H1 (cell line): Measurements from ENCODE around the gene MMAB.

Experiments
- CBX8 ChIP-seq: fragments of 300-800, 300-1000 bp; sonication (generic); IDR thresholded peaks from 2 replicates; pipeline ENCODE4 v1.7.1; 2016; ENCODE audit warnings: low read depth, low read length, borderline replicate concordance
- CREB1 ChIP-seq: IDR thresholded peaks from 2 replicates; pipeline ENCODE4 v1.6.1; 2012; ENCODE audit warnings: inconsistent platforms
- EP300 ChIP-seq, 2 experiments: IDR thresholded peaks; 1 replicate in 1 of 2; 2 replicates in 1 of 2; pipeline ENCODE4 v1.6.1; 2011 to 2012; ENCODE audit warnings: low read depth in 2 of 2, low read length in 2 of 2, mild to moderate bottlenecking in 2 of 2, borderline replicate concordance in 1 of 2, inconsistent platforms in 1 of 2, moderate library complexity in 1 of 2
- EZH2 ChIP-seq: fragments of 200-600 bp; sonication (generic); IDR thresholded peaks from 2 replicates; pipeline ENCODE4 v1.7.1; 2012; ENCODE audit warnings: low read depth, mild to moderate bottlenecking, moderate library complexity, low read length, inconsistent platforms; ENCODE audit not compliant: severe bottlenecking
- JUND ChIP-seq: IDR thresholded peaks from 2 replicates; pipeline ENCODE4 v1.6.1; 2011; ENCODE audit warnings: mild to moderate bottlenecking, improper control_type of control experiment, low read length
- POLR2A ChIP-seq, 2 experiments: IDR thresholded peaks; 1 replicate in 1 of 2; 2 replicates in 1 of 2; pipeline ENCODE4 v1.6.1; 2011; ENCODE audit warnings: low read depth in 2 of 2, low read length in 2 of 2, mild to moderate bottlenecking in 2 of 2; ENCODE audit errors: control extremely low read depth in 1 of 2
- TAF1 ChIP-seq: IDR thresholded peaks from 2 replicates; pipeline ENCODE4 v1.6.1; 2011; ENCODE audit warnings: mild to moderate bottlenecking, low read depth, low read length
- TCF12 ChIP-seq: IDR thresholded peaks from 2 replicates; pipeline ENCODE4 v1.6.1; 2011; ENCODE audit warnings: low read depth, mild to moderate bottlenecking, low read length
- TF ChIP-seq, protein P1 (sequence below): IDR thresholded peaks from 2 replicates; pipeline ENCODE4 v1.6.1; 2012; ENCODE audit warnings: low read length, inconsistent platforms
- TF ChIP-seq, protein P2 (sequence below), 3 experiments: IDR thresholded peaks; 1 replicate in 2 of 3; 2 replicates in 1 of 3; pipeline versions ENCODE4 v1.5.1 to v1.6.1; 2011; ENCODE audit warnings: low read length in 3 of 3, mild to moderate bottlenecking in 3 of 3, inconsistent platforms in 2 of 3, low read depth in 1 of 3, moderate library complexity in 1 of 3; ENCODE audit not compliant: insufficient read depth in 1 of 3; ENCODE audit errors: control extremely low read depth in 1 of 3

DNA sequence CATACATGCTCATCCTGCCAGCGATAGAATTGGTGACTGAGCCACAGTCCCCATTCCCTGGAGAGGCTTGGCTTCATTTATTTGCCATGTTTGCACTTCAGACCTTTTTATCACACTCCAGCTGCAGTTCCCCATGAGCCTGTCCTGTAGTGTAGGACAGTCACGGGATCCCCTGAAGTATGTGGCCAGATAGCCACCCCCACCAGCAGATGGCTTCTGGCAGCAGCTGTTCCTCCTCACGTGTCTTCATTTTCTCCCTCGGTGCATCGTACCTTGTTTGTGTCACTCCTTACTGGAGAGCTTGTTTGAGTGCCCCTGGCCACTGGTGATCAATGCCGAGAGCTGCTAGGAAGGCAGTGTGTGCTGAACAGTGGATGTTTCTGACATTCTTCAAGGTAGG is 55.7 kb downstream of the MMAB start:
- TF ChIP-seq, protein P1, sequence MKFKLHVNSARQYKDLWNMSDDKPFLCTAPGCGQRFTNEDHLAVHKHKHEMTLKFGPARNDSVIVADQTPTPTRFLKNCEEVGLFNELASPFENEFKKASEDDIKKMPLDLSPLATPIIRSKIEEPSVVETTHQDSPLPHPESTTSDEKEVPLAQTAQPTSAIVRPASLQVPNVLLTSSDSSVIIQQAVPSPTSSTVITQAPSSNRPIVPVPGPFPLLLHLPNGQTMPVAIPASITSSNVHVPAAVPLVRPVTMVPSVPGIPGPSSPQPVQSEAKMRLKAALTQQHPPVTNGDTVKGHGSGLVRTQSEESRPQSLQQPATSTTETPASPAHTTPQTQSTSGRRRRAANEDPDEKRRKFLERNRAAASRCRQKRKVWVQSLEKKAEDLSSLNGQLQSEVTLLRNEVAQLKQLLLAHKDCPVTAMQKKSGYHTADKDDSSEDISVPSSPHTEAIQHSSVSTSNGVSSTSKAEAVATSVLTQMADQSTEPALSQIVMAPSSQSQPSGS: no peak
- TF ChIP-seq, protein P2, sequence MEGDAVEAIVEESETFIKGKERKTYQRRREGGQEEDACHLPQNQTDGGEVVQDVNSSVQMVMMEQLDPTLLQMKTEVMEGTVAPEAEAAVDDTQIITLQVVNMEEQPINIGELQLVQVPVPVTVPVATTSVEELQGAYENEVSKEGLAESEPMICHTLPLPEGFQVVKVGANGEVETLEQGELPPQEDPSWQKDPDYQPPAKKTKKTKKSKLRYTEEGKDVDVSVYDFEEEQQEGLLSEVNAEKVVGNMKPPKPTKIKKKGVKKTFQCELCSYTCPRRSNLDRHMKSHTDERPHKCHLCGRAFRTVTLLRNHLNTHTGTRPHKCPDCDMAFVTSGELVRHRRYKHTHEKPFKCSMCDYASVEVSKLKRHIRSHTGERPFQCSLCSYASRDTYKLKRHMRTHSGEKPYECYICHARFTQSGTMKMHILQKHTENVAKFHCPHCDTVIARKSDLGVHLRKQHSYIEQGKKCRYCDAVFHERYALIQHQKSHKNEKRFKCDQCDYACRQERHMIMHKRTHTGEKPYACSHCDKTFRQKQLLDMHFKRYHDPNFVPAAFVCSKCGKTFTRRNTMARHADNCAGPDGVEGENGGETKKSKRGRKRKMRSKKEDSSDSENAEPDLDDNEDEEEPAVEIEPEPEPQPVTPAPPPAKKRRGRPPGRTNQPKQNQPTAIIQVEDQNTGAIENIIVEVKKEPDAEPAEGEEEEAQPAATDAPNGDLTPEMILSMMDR (IDR thresholded peaks at IDR 0.05; ENCODE audit: control extremely low read depth in 1 of 3, insufficient read depth in 1 of 3, low read depth in 1 of 3, low read length in 3 of 3): no peak
- TF ChIP-seq TCF12 (no peak), CREB1 (no peak), EP300 (IDR thresholded peaks at IDR 0.05; ENCODE audit: borderline replicate concordance in 1 of 2, low read depth in 2 of 2, low read length in 2 of 2) (no peak), POLR2A (IDR thresholded peaks at IDR 0.05; ENCODE audit: control extremely low read depth in 1 of 2, low read depth in 2 of 2, low read length in 2 of 2) (no peak), CBX8 (no peak), TAF1 (no peak), JUND (no peak), EZH2 (no peak)
